Neutrophil (primary cell): ENCODE results near the gene MYT1.

Experiments used
- H3K27ac ChIP-seq: fragments of 200-600 bp; sonication (generic); 2 replicates; pipeline ENCODE4 v1.5.1; 2016; ENCODE audit warnings: mild to moderate bottlenecking, moderate library complexity
- H3K27me3 ChIP-seq: fragments of 200-600 bp; sonication (generic); 2 replicates; pipeline ENCODE4 v1.6.0; 2016; ENCODE audit warnings: mild to moderate bottlenecking
- H3K36me3 ChIP-seq: fragments of 200-600 bp; sonication (generic); 2 replicates; pipeline ENCODE4 v1.5.1; 2017
- H3K4me1 ChIP-seq, 2 experiments: fragments of 200-600 bp in 1 of 2; sonication (generic) in 1 of 2; 1 replicate in 1 of 2; 2 replicates in 1 of 2; pipeline versions ENCODE4 v1.5.1 to v1.6.1; 2013 to 2016; ENCODE audit warnings: low read depth in 1 of 2, low read length in 1 of 2, mild to moderate bottlenecking in 1 of 2, moderate library complexity in 1 of 2; ENCODE audit not compliant: control insufficient read depth in 1 of 2, insufficient read depth in 1 of 2
- H3K4me3 ChIP-seq, 2 experiments: fragments of 200-600 bp in 1 of 2; sonication (generic) in 1 of 2; 1 replicate in 1 of 2; 2 replicates in 1 of 2; pipeline ENCODE4 v1.5.1; 2013 to 2016; ENCODE audit warnings: low read depth in 1 of 2, low read length in 1 of 2, mild to moderate bottlenecking in 1 of 2, moderate library complexity in 1 of 2
- H3K9me3 ChIP-seq: fragments of 200-600 bp; sonication (generic); 2 replicates; pipeline ENCODE4 v1.5.1; 2016
- CTCF ChIP-seq: fragments of 200-600 bp; sonication (generic); IDR thresholded peaks from 2 replicates; pipeline ENCODE4 v1.5.1; 2016; ENCODE audit warnings: antibody characterized with exemption

Gene MYT1

GRCh38 chr20:64154590-64155257, 9.5 kb upstream of the MYT1 start:
- H3K36me3 ChIP-seq: no peaks in the 10 kb centered on the region
- H3K9me3 ChIP-seq: no peaks in the 10 kb centered on the region
- H3K4me3 ChIP-seq: no peak overlapping the region
- no peak overlapping the region for H3K27ac ChIP-seq
- no peaks in the 10 kb centered on the region for H3K4me1 ChIP-seq
- no peak for TF ChIP-seq CTCF
- H3K27me3 ChIP-seq: peaks cover 8% of the 10 kb centered on the region

GRCh38 chr20:64155258-64156135, 8.8 kb upstream of the MYT1 start:
- no peak overlapping the region for H3K4me3 ChIP-seq
- peaks cover 16% of the 10 kb centered on the region for H3K27me3 ChIP-seq
- no peak for TF ChIP-seq CTCF
- H3K9me3 ChIP-seq: no peaks in the 10 kb centered on the region
- no peaks in the 10 kb centered on the region for H3K4me1 ChIP-seq
- H3K27ac ChIP-seq: no peak overlapping the region
- H3K36me3 ChIP-seq: no peaks in the 10 kb centered on the region

- Histone ChIP-seq H3K27ac (no peak overlapping the region), H3K4me3 (no peak overlapping the region), H3K27me3 (peaks cover 24% of the 10 kb centered on the region), H3K4me1 (no peaks in the 10 kb centered on the region), H3K9me3 (no peaks in the 10 kb centered on the region), H3K36me3 (no peaks in the 10 kb centered on the region)
- no peak for TF ChIP-seq CTCF
Observed at GRCh38 chr20:64156136-64156885, 7.9 kb upstream of the MYT1 start.

- Histone ChIP-seq H3K27ac (no peak overlapping the region), H3K9me3 (no peaks in the 10 kb centered on the region), H3K36me3 (no peaks in the 10 kb centered on the region), H3K4me1 (no peaks in the 10 kb centered on the region), H3K27me3 (peaks cover 33% of the 10 kb centered on the region), H3K4me3 (no peak overlapping the region)
- TF ChIP-seq CTCF: no peak
Observed at GRCh38 chr20:64156886-64157875, 7.1 kb upstream of the MYT1 start.

GRCh38 chr20:64157878-64158277, 6.4 kb upstream of the MYT1 start:
- Histone ChIP-seq H3K27ac (no peak overlapping the region), H3K27me3 (peaks cover 40% of the 10 kb centered on the region), H3K4me1 (no peaks in the 10 kb centered on the region), H3K4me3 (no peak overlapping the region), H3K36me3 (no peaks in the 10 kb centered on the region), H3K9me3 (no peaks in the 10 kb centered on the region)
- no peak for TF ChIP-seq CTCF
